GM12875 (cell line): Measurements from ENCODE around the gene PEX14.

Experiments
- H3K4me3 ChIP-seq: one replicate; pipeline ENCODE4 v1.5.1; 2011; ENCODE audit warnings: low read depth, low read length, control low read depth
- CTCF ChIP-seq: IDR thresholded peaks from 2 replicates; pipeline ENCODE4 v1.5.1; 2011; ENCODE audit warnings: low read depth, mild to moderate bottlenecking, control low read depth, inconsistent platforms, low read length, moderate library complexity, borderline replicate concordance; ENCODE audit not compliant: insufficient read depth

PEX14 gene

GRCh38 chr1:10616696-10617095, 141.9 kb downstream of the PEX14 start:
- TF ChIP-seq CTCF: no peak
- no peak overlapping the region for H3K4me3 ChIP-seq

GRCh38 chr1:10617318-10617717, 142.6 kb downstream of the PEX14 start:
- no peak overlapping the region for H3K4me3 ChIP-seq
- TF ChIP-seq CTCF: no peak

GRCh38 chr1:10617931-10618885, 143.5 kb downstream of the PEX14 start:
- no peak overlapping the region for H3K4me3 ChIP-seq
- no peak for TF ChIP-seq CTCF

GRCh38 chr1:10620776-10621175, 146.0 kb downstream of the PEX14 start:
- no peak overlapping the region for H3K4me3 ChIP-seq
- no peak for TF ChIP-seq CTCF

GRCh38 chr1:10621906-10622305, 147.2 kb downstream of the PEX14 start:
- TF ChIP-seq CTCF: no peak
- no peak overlapping the region for H3K4me3 ChIP-seq

GRCh38 chr1:10622910-10623685, 148.3 kb downstream of the PEX14 start:
- H3K4me3 ChIP-seq: no peak overlapping the region
- TF ChIP-seq CTCF: no peak

- no peak for TF ChIP-seq CTCF
Measured at GRCh38 chr1:10623686-10624145, 149.0 kb downstream of the PEX14 start.

More at GRCh38 chr1:10623686-10624145, 149.0 kb downstream of the PEX14 start:
- no peak overlapping the region for H3K4me3 ChIP-seq
